Fibroblast of villous mesenchyme (primary cell): ENCODE data around the gene NTM. TPM values are rescaled to one million over a fixed set of nuclear protein-coding genes. Genes with fewer than 3 reads are reported as not detected.

Source experiments
- DNase-seq: peaks from one replicate; pipeline ENCODE4 v3.0.0-alpha.2; 2010; ENCODE audit warnings: low read depth
- H3K4me3 ChIP-seq: 2 replicates; pipeline ENCODE4 v1.5.1; 2011; ENCODE audit warnings: low read depth, mild to moderate bottlenecking, low read length
- CTCF ChIP-seq: IDR thresholded peaks from 2 replicates; pipeline ENCODE4 v1.5.1; 2012; ENCODE audit warnings: low read depth, mild to moderate bottlenecking, low read length; ENCODE audit not compliant: insufficient read depth
- total RNA-seq: library from RNA; depleted of rRNA; stranded (reverse); fragments of >200 nt; gene quantifications from 2 replicates; pipeline ENCODE4 v1.2.3, GENCODE V29; 2012

NTM gene
- total RNA-seq, 1 donor: 7.3 TPM

- DNase-seq: no peak
- no peak overlapping the region for H3K4me3 ChIP-seq
- no peak for TF ChIP-seq CTCF
These were observed 529.6 kb downstream of the NTM start for GRCh38 chr11:131899950-131900580.

GRCh38 chr11:131902421-131902820 lies 532.0 kb downstream of the NTM start:
- TF ChIP-seq CTCF: no peak
- DNase-seq: no peak
- no peak overlapping the region for H3K4me3 ChIP-seq

DNA sequence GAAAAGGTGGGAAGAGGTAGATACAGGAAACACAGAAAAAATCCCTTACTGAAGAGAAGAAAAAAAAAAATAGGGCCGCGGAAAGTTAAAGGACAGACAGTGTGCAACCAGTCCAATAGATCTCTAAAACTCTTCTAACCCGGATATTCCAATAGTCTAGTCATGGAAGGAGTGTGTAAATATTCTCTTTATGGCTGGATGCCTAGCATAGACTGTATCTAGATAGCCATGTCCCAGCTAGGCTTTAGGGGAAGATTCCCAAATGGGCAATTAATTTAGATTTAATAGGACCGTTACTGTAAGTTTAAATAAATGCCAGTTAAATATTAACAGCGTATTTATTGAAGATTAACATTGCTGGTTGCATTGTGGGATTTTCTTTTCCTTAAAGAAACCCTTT lies 532.7 kb downstream of the NTM start:
- no peak for DNase-seq
- TF ChIP-seq CTCF: no peak
- H3K4me3 ChIP-seq: no peak overlapping the region

DNA sequence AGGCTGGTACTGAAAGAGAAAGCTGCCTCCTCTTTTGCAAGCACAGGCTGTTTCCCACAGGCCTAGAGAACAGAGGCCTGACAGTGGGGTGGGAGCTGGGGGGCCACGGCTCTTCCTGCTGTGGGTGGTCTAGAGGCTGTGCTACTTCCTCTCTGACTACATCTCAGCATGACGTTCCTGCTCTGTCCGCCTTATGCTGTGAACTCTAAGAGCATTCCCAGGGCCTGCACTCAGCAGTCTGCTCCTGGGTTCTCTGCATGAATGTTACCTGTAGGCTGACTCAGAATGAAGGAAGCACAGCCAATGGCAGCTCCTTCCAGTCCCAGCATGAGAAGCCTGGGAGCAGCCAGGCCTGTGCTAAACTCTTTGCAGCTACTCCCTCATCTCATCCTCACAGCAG lies 534.3 kb downstream of the NTM start:
- no peak for DNase-seq
- H3K4me3 ChIP-seq: no peak overlapping the region
- no peak for TF ChIP-seq CTCF

- peak; percentile 29 for DNase-seq
- no peak overlapping the region for H3K4me3 ChIP-seq
- TF ChIP-seq CTCF: peak; percentile 32
These were observed 536.5 kb downstream of the NTM start for GRCh38 chr11:131906963-131907362.

DNA sequence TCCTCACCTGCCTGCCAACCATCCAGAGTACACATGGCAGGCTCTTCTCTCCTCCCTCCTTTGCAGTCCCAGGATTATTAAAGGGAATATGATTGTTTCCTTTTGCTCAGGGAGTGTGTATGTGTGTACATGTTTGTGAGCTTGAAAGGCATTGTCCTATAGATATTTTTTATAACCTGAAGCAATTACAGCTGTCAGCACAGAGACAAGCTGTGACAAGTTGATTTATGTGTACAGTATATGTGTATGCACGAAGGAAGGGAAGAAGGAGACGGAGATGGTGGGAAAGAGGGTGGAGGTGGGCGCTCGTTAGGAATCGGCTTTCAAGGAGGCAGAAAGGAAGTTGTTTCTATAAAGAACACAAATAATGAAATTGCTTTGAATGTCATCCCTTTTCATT lies 537.0 kb downstream of the NTM start:
- H3K4me3 ChIP-seq: no peak overlapping the region
- DNase-seq: no peak
- TF ChIP-seq CTCF: no peak

GRCh38 chr11:131908316-131908715 lies 537.9 kb downstream of the NTM start:
- TF ChIP-seq CTCF: no peak
- no peak overlapping the region for H3K4me3 ChIP-seq
- DNase-seq: no peak
